ENCODE results near the gene IGSF9B.
A peak's percentile ranks its signal among the peaks of the same experiment; 100 is the strongest.

Gene IGSF9B

GRCh38 chr11:133929401-133930052 lies 27.2 kb downstream of the IGSF9B start:
- H3K27ac Mint-ChIP-seq: peak overlapping the region; percentile 87

GRCh38 chr11:133928628-133929059 lies 28.1 kb downstream of the IGSF9B start:
- peak overlapping the region; percentile 87 for H3K27ac Mint-ChIP-seq
- peaks cover 26% of the 10 kb centered on the region for H3K36me3 Mint-ChIP-seq (ENCODE audit: low read depth)
- no peaks in the 10 kb centered on the region for H3K9me3 Mint-ChIP-seq
- no peaks in the 10 kb centered on the region for H3K27me3 Mint-ChIP-seq
- H3K4me3 Mint-ChIP-seq: peak overlapping the region; percentile 11
- peaks cover 41% of the 10 kb centered on the region for H3K4me1 Mint-ChIP-seq (ENCODE audit: low read depth)

More at GRCh38 chr11:133929401-133930052, 27.2 kb downstream of the IGSF9B start:
- no peaks in the 10 kb centered on the region for H3K27me3 Mint-ChIP-seq
- peak overlapping the region; percentile 11 for H3K4me3 Mint-ChIP-seq
- H3K9me3 Mint-ChIP-seq: no peaks in the 10 kb centered on the region
- peaks cover 35% of the 10 kb centered on the region for H3K4me1 Mint-ChIP-seq (ENCODE audit: low read depth)
- peaks cover 28% of the 10 kb centered on the region for H3K36me3 Mint-ChIP-seq (ENCODE audit: low read depth)

- Mint-ChIP-seq H3K4me1 (ENCODE audit: low read depth) (peaks cover 41% of the 10 kb centered on the region), H3K4me3 (peak overlapping the region; percentile 73), H3K36me3 (ENCODE audit: low read depth) (peaks cover 25% of the 10 kb centered on the region), H3K9me3 (no peaks in the 10 kb centered on the region), H3K27me3 (no peaks in the 10 kb centered on the region), H3K27ac (peak overlapping the region; percentile 93)
Measured at GRCh38 chr11:133927690-133928627, 28.8 kb downstream of the IGSF9B start.

- peaks cover 36% of the 10 kb centered on the region for H3K36me3 Mint-ChIP-seq (ENCODE audit: low read depth)
Measured at GRCh38 chr11:133926466-133927246, 30.1 kb downstream of the IGSF9B start.

GRCh38 chr11:133925756-133926155 lies 31.0 kb downstream of the IGSF9B start:
- no peaks in the 10 kb centered on the region for H3K27me3 Mint-ChIP-seq
- peaks cover 44% of the 10 kb centered on the region for H3K36me3 Mint-ChIP-seq (ENCODE audit: low read depth)
- H3K9me3 Mint-ChIP-seq: no peaks in the 10 kb centered on the region
- H3K4me1 Mint-ChIP-seq (ENCODE audit: low read depth): peaks cover 41% of the 10 kb centered on the region
- no peak overlapping the region for H3K27ac Mint-ChIP-seq
- no peak overlapping the region for H3K4me3 Mint-ChIP-seq

More at GRCh38 chr11:133926466-133927246, 30.1 kb downstream of the IGSF9B start:
- Mint-ChIP-seq H3K27ac (no peak overlapping the region), H3K9me3 (no peaks in the 10 kb centered on the region), H3K27me3 (no peaks in the 10 kb centered on the region), H3K4me1 (ENCODE audit: low read depth) (peaks cover 41% of the 10 kb centered on the region), H3K4me3 (no peak overlapping the region)

GRCh38 chr11:133924661-133925060 lies 32.1 kb downstream of the IGSF9B start:
- Mint-ChIP-seq H3K9me3 (no peaks in the 10 kb centered on the region), H3K4me1 (ENCODE audit: low read depth) (peaks cover 34% of the 10 kb centered on the region), H3K36me3 (ENCODE audit: low read depth) (peaks cover 44% of the 10 kb centered on the region), H3K27me3 (no peaks in the 10 kb centered on the region), H3K4me3 (no peak overlapping the region), H3K27ac (no peak overlapping the region)

GRCh38 chr11:133922078-133922870 lies 34.5 kb downstream of the IGSF9B start:
- no peaks in the 10 kb centered on the region for H3K27me3 Mint-ChIP-seq
- H3K4me1 Mint-ChIP-seq (ENCODE audit: low read depth): peaks cover 10% of the 10 kb centered on the region
- no peak overlapping the region for H3K27ac Mint-ChIP-seq
- H3K4me3 Mint-ChIP-seq: no peak overlapping the region
- H3K36me3 Mint-ChIP-seq (ENCODE audit: low read depth): peaks cover 37% of the 10 kb centered on the region
- no peaks in the 10 kb centered on the region for H3K9me3 Mint-ChIP-seq

GRCh38 chr11:133921513-133921912 lies 35.3 kb downstream of the IGSF9B start:
- H3K9me3 Mint-ChIP-seq: no peaks in the 10 kb centered on the region
- no peaks in the 10 kb centered on the region for H3K27me3 Mint-ChIP-seq
- peaks cover 9% of the 10 kb centered on the region for H3K4me1 Mint-ChIP-seq (ENCODE audit: low read depth)
- H3K36me3 Mint-ChIP-seq (ENCODE audit: low read depth): peaks cover 35% of the 10 kb centered on the region
- H3K4me3 Mint-ChIP-seq: no peak overlapping the region
- H3K27ac Mint-ChIP-seq: no peak overlapping the region

- peaks cover 9% of the 10 kb centered on the region for H3K4me1 Mint-ChIP-seq (ENCODE audit: low read depth)
- no peaks in the 10 kb centered on the region for H3K27me3 Mint-ChIP-seq
- no peaks in the 10 kb centered on the region for H3K9me3 Mint-ChIP-seq
- no peak overlapping the region for H3K4me3 Mint-ChIP-seq
- H3K36me3 Mint-ChIP-seq (ENCODE audit: low read depth): peaks cover 33% of the 10 kb centered on the region
- no peak overlapping the region for H3K27ac Mint-ChIP-seq
Measured at GRCh38 chr11:133921026-133921425, 35.7 kb downstream of the IGSF9B start.

- Mint-ChIP-seq H3K36me3 (ENCODE audit: low read depth) (peaks cover 33% of the 10 kb centered on the region), H3K27ac (no peak overlapping the region), H3K27me3 (no peaks in the 10 kb centered on the region), H3K4me3 (no peak overlapping the region), H3K9me3 (no peaks in the 10 kb centered on the region), H3K4me1 (ENCODE audit: low read depth) (peaks cover 9% of the 10 kb centered on the region)
Measured at GRCh38 chr11:133920109-133920990, 36.4 kb downstream of the IGSF9B start.

- Mint-ChIP-seq H3K36me3 (ENCODE audit: low read depth) (peaks cover 26% of the 10 kb centered on the region), H3K9me3 (no peaks in the 10 kb centered on the region), H3K27me3 (no peaks in the 10 kb centered on the region), H3K4me3 (no peak overlapping the region), H3K4me1 (ENCODE audit: low read depth) (peaks cover 6% of the 10 kb centered on the region), H3K27ac (no peak overlapping the region)
Measured at GRCh38 chr11:133919330-133920108, 37.2 kb downstream of the IGSF9B start.

- no peak overlapping the region for H3K27ac Mint-ChIP-seq
- no peaks in the 10 kb centered on the region for H3K9me3 Mint-ChIP-seq
- H3K4me3 Mint-ChIP-seq: no peak overlapping the region
- peaks cover 24% of the 10 kb centered on the region for H3K36me3 Mint-ChIP-seq (ENCODE audit: low read depth)
- no peaks in the 10 kb centered on the region for H3K27me3 Mint-ChIP-seq
- H3K4me1 Mint-ChIP-seq (ENCODE audit: low read depth): no peaks in the 10 kb centered on the region
Measured at GRCh38 chr11:133918608-133919260, 38.0 kb downstream of the IGSF9B start.
